ENCODE data around the gene RPS21.
"Not testable (repeated sequence)": the region's sequence is repeated elsewhere in the genome, so short reads cannot be mapped to it uniquely, and the experiment has no call there.

Gene RPS21

DNA sequence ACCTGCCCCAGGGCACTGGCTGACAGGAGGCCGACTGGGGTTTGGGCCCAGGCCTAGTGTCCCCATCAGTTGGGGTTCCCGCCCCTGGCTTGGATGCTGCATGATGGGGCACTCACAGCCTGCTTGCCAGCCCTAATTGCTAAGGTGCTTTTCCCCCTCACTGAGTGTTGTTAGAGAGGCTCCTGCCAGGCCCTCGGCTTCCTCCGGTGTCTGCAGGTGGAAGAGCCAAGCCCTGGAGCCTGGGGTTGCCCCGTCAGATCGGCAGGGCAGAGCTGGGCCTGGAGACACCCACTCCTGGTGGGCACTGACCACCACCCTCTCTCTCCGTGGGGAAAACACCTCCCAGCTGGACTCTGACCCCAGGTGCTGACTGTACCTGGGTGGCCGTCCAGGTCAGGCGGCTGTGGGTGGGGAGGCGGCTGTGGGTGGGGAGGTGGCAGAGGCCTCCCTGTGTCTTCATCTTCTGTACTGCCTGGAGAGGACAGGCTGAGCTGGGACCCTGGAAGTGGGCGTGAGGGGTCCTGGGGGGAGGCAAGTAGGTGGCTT is 26.2 kb downstream of the RPS21 start:
- DNase-seq = no peak

DNA sequence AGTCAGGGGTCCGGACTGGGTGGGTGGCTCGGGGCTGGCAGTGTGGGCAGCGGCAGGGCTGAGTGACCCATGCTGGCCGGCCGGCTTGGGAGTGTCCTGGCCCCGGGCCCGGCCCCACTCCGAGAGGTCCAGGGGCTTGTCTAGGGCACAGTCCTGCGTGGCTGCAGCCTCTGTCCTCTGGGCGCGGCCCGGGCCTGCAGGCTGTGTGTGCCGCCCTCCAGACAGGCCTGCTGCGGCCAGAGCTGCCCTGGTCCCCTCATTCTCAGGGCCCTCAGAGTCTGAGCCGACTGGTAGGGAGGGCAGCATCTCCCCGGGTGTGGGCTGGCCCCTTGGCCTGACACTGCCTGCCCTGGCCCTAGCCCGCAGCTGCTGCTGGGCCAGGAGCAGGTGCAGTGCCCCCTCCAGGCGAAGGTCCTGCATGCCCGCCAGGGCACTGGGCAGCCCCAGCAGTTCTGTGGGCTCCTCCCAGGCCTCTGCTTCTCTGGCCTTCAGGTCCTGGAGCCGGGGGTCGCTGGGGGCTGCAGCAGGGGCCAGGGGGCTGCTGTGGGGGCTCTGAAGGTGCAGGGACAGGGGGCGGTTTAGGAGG is 27.1 kb downstream of the RPS21 start:
- no peak for DNase-seq

DNA sequence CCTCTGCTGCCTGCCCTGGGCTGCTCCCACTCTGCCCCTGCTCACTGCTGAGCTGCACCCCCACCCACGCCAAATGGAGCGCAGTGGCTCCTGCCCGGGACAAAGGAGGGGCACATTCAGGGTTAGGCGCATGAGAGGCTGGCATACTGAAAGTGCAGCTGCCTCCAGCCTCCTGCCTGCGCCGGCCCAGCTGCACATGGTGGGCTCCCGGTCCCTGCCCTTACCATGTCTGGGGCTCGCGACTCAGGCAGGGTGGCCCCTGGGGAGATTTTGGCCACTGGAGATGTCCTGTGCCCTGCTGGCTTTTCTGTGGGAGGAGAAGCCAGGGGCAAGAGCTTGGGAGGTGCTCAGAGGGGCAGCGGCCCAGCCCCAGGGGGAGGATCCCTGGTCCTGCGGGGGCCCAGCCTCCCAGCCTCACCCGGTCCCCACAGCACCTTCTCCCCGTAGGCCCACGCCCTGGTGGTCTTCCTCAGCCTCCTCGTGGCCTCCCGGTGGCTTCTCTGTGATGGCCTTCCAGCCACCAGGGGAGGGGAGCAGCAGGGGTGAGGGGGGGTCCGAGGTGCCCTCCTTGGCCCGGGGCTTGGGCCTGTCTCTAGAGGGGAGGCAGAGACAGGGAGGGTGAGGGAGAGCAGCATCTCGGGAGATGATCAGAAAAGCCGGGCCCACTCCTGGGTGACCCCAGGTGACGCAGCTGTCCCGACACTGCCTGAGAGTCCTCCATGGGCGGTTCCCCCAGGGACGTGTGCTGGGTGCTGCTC is 28.6 kb downstream of the RPS21 start:
- DNase-seq = no peak

DNA sequence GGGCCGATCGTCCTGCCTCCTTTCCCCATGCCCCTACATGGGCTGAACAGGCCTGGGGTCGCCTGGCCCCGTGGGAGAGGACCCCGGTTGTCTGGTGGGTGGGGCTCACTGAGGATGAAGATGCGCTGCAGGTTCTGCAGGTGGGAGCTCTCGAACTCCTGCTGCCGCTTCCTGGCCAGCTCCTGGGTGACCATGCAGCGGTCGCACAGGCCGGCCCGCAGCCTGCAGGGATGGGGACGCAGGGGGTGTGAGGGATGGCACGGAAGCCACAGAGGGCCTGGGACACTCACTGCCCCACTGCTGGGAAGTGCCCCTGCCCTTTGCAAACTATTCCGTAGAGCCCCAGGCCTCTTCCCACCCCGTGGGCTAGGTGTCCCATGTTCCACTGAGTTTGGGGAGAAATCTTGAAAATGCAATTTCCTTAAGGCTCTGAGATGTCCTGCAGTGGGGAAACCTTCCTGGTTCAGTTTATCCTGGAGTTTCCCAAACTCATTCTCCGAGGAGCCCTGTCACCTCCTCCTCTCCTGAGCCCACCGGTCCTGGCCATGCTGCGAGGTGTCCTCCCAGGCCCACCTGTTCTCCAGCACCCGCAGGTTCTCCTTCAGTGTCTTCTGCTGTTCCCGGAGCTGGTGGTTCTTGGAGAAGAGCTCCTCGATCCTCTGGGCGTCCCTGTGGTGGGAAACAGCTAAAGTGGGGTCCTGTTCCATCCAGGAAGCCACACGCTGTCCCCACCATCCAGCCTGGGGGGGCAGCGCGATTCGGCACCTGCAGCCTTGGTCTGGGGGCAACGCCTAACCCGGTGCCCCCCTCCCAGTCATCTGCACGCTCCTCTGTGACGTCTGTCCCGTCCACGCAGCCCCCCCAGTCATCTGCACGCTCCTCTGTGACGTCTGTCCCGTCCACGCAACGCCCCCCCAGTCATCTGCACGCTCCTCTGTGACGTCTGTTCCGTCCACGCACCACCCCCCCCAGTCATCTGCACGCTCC is 30.0 kb downstream of the RPS21 start:
- DNase-seq = no peak

DNA sequence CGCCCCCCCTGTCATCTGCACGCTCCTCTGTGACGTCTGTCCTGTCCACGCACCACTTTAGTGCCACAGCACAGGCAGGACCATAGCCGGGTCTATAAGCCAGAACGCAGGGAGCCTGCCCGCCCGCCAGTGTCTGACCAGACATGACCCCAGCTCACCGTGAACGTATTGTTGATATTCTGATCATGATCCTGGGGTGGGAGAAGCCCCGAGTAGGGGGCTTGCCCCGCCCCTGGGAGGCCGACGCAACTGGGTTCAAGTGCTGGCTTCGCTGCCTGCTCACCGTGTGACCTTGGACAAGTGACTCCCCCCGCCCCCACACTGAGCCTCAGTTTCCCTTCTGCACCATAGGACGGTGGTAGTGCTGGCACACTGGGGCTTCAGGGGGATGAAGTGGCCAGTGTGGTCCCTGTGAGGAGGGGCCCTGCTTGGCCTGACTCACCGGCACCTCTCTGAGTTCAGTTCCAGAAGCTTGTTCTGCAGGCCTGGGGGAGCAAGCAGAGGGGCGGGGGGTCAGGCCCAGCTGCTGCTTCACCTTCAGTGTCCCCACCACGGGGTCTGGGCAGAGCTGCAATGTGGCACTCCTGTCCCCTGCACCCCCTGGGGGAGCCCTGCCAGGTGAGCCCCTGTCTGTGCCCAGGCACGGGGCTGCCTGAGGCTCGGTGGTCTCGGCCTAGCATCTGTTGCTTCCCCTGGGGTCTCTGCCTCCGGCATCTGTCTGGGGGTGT is 31.2 kb downstream of the RPS21 start:
- no peak for DNase-seq

DNA sequence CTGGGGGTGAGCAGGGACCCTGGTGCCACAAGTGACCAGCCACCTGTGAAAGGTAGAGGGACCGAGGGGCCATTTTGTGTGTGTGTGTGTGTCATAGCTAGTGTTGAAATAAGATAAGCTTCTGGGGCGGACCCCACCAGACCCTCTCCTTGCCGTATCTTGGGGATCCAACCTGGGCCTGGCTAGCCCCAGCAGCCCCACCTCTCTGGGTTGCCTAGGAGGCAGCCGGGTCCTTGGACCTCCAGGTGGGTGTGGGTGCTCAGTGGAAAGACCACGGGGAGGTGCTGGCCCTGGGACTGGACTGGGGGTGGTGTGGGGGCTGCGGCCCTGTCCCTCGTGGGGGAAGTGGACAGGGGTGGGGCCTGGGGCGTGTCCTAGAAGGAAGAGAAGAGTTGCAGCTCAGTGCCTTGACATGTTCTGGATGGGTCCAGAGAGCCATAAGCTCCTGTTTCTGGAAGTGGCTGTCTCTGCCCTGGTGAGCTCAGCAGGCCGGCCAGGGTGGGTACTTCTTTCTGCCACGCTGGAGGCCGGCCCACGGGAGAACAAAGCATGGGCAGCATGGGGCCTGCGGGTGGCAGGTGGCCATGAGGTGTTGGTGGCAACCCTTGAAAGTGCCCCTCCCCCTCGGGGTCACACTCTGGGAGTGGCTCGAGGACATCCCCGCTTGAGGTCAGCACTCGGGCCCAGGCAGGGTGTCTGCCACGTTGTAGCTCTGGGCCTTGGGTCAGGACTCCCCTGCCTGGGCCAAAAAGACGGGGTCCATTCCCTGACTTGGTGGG is 32.0 kb downstream of the RPS21 start:
- DNase-seq = no peak

DNA sequence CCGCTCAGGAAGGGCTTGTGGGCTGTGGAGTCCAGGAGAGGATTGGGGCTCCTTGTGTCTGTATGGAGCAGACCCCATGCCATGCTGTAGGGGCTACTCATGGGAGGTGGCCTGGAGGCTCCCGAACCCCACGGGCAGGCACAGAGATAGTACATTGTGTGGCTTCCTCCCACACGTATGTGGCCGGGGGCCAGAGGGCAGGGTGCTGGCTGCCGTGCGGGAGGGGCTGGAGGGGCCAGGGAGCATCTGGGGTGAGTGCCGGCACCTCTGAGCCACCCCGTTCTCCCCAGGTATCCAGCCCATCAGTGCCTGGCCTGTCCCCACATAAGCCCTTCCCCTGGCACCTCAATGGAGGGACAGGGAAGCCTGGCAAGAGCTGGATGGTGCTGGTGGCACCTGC is 32.9 kb downstream of the RPS21 start:
- DNase-seq = no peak

DNA sequence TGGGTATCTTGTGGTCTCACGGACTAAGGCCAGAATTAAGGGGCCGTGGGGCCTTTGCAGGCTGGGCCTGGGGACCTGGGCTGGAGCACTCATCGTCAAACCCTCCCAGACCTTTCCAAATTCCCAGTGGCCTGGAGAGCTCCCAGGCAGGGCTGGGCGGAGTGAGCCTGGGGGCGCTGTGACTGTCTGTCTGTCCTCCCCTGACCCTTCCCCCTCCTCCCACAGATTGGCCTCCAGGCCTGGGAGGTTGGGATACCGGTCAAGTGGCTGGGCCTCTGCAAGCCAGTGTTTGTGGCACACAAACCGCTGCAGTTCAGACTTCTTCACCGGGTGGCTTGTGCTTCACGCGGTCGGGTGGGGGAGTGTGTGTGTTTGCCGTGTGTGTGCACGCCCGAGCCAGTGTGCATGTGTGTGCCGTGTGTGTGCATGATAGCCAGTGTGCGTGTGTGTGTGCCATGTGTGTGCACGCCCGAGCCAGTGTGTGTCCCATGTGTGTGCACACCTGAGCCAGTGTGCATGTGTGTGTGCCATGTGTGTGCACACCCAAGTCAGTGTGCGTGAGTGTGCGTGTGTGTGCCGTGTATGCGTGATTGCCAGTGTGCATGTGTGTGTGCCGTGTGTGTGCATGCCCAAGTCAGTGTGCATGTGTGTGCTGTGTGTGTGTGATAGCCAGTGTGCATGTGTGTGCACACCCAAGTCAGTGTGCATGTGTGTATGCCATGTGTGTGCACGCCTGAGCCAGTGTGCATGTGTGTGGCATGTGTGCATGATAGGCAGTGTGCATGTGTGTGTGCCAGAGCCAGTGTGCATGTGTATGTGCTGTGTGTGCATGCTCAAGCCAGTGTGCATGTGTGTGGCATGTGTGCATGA is 34.2 kb downstream of the RPS21 start:
- DNase-seq = no peak

DNA sequence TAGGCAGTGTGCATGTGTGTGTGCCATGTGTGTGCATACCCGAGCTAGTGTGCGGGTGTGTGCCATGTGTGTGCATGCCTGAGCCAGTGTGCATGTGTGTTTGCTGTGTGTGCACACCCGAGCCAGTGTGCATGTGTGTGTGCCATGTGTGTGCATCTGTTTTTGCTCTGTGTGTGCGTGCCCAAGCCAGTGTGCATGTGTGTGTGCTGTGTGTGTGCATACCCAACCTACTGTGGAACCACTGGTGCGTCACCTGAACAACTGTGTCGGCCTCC is 34.8 kb downstream of the RPS21 start:
- DNase-seq = no peak

DNA sequence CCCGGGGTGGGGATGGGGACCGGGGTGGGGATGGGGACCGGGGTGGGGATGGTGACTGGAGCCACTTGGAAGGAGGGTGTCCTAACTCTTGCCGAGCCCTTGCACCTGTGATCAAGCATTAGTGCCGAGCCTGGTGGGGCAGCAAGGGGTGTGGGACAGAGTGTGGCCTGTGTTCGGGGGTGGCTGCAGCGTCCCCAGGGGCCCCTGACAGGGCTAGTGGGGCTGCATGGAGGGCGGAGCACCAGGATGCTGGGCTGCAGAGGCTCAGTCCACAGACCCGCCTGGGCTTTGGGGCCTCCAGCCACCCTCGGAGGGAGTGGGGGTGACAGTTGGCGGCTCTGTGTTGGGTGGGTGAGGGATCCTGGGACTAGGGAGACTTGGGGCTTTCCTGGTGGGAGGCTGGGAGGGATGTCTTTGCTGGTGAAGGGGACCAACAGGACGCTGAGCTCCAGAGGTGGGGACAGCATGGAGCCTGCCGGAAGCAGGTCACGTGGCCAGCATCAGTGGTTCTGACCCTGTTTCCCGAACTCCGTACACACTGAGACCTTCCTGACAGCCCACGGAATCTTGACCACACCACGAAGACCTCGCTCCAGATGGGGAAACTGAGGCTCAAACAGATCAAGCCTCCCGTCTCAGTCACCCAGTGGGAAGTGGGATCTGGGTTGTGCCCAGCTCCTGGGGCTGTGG is 35.9 kb downstream of the RPS21 start:
- DNase-seq = no peak

DNA sequence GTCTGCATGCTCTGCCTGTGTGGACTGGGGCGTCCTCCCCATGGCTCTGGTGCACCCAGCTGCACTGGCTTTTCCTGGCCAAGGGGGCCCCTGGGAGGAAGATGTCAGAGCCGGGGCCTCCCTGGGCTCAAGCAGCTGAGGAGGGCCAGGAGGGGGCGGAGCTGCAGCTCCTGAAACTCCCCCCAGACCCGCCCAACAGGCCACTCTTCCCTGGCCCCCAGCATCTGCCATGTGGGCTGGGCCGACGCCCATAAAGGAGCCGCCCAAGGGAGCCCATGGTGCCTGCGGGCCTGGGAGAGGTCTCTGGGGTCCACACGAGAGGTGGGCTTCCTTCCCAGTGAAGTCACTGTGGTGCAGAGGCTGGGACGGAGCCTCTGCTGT is 36.4 kb downstream of the RPS21 start:
- DNase-seq = no peak

DNA sequence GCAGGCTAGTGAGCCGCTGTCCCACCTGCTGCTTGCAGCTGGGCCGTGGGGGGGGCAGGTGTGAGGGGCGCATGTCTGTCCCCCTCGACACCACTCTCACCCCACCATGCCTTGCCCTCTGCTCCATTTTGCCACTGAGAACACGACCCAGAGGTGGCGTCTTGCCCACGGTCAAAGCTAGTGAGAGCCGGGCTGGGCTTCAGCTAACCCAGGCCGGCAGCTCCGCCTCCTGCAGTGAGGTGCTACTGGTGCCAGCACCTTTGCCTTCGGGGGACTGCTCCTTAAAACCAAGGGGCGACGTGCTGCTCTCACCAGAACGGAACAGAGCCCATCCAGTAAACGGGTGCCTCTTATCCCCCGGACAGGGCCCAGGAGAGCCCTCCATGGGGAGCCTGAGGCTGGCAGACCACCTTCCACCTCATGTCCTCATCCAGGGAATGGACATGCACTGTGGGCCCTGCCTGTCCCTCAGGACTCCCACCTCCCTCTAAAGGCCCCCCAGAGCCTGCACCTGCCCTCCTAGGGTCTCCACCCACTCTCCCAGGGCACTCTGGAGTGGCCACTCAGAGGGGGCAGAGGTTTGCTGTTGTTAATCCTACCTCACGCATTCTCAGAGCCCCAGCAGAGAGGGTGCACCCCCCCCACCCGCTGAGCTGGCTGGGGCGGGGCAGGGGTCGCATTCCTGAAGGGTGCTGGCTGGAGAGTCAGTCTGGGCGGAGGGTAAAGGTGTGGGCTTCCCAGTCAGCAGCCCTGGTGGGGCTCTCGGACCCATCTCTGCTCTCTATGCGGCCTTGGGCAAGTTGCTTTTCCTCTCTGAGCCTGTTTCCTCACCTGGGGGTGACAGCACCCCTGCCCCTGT is 37.6 kb downstream of the RPS21 start:
- no peak for DNase-seq

DNA sequence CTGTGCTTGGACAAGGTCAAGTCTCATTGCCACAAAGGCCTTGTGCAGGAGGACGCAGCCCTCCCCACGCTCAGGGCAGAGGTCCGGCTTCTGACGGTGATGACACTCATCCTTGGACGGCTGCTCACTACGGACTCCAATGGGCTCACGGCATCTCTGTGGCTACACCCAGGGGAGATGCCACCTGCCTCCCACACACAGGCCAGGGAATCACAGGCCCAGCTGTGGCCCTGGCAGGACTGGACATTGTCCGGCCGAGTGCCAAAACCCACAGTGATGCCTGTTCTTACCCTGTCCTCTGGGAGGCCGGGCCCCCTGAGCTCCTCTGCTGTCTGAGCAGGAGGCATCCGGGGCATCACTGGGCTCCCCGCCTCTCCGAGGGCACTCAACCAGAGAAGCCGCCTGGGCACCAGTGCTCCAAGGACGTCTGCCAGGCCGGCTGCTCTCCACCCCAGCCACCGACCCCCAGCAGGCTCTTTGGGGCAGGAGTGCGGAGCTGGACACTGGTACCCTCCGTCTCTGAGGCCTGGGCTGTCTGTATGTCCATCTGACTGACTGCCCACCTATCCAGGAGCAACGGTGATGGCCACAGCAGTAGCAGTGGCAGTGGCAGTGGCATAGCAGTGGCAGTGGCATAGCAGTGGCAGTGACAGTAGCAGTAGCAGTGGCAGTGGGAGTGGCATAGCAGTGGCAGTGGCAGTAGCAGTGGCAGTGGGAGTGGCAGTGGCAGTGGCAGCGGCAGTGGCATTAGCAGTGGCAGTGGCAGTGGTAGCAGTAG is 38.6 kb downstream of the RPS21 start:
- no peak for DNase-seq

DNA sequence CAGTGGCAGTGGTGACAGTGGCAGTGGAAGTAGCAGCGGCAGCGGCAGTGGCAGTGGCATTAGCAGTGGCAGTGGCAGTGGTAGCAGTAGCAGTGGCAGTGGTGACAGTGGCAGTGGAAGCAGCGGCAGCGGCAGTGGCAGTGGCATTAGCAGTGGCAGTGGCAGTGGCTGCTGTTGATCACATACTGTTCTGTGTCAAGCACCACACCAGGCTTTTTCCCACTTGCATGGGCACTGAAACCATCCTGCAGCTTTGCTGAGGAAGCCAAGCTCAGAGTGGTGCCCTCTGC is 39.1 kb downstream of the RPS21 start:
- not testable (repeated sequence) for DNase-seq

DNA sequence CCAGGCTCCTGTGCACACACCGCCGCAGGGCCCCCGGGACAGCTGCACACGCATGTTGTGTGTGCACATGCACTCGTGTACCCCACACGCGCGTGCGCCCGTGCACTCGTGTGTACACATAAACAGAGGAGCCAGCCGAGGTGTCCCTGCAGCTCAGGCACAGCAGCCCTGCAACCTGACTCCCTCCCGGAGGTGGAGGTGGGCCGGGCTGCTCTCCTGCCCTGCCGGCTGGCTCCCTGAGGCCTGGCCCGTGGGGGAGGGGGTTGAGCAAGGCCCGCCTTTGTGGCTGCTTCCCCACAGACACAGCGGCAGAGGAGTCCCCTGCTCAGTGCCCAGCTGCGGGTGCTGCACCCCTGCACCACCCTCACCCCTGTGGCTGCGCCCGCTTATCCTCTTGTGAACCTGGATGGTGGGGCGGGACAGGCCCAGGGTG is 39.8 kb downstream of the RPS21 start:
- DNase-seq = no peak

DNA sequence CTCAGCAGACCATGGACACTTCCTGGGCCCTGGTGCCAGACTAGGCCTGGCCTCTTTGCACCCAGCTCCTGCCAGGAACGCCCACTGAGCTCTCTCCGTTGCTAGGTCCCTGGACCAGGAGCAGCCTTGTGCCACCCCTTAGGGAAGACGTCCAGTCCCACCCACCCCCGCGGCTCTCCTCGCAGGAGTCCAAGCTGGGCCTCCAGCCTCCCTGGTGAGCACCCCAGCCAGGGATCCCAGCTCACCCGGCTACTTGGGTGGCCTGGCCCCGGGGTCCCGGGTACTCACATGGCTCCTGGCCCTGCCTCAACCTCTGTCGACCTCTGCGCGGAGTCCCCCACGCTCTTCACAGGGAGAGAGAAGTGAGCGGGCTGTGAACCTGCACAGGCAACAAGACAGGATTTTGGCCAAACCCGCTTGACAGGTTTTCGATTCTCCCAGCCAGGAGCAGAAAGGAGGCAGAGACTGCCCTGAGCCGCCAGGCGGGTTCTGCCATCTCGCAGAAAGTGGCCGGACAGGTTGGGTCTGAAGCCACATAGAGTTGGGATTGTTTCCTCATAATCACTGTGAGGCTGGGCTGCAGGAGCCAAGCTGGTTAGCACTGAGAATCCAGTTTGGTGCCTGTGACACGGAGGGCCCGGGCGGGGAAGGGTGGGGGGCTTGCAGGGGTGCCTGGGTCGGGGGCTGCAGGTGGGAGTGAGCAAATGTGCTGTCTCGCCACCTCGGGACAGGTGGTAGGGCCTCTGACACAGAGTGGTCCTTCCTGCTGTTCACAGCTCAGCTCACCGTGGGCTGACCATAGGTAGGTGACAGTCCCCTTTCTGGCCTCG is 40.5 kb downstream of the RPS21 start, which contains the start of gene RBBP8NL:
RBBP8NL (minus strand) TSS at position 368 of the 830 bp plus-strand sequence. CDS start 7,892 bp downstream, outside the sequence.
- no peak for DNase-seq

DNA sequence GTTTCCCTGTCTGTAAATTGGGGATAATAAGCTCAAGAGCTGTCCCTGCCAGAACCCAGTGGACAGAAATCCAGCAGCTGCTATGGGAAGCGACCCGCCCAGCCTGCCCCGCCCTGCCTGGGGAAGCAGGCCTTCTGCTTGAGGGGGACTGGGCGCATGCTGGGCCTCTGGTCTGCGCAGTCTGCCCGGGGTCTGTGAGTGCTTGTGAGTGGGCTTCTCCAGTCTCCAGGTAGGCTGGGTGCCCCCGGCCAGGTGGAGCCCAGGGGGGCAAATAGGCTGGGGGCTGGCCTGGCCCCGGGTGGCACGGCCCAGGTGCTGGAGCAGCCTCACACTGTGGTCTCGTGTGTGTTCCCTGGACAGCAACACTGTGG is 41.1 kb downstream of the RPS21 start:
- DNase-seq = no peak
